GM19023 (cell line): Measurements from ENCODE around the gene LRRC43.

Source experiments
- ATAC-seq: cut with Tn5 transposase; IDR thresholded peaks from one replicate; pipeline ENCODE4 v1.9.1; 2021; ENCODE audit warnings: mild to moderate bottlenecking, moderate library complexity; ENCODE audit not compliant: unreplicated experiment

Gene LRRC43

GRCh38 chr12:122215771-122216170, 32.8 kb downstream of the LRRC43 start:
- no peak for ATAC-seq

- ATAC-seq: no peak
Observed at GRCh38 chr12:122216445-122216844, 33.5 kb downstream of the LRRC43 start.

GRCh38 chr12:122225683-122226365, 42.9 kb downstream of the LRRC43 start, which contains the start of gene DIABLO:
DIABLO (minus strand) TSS chr12:122226052; CDS start chr12:122226014, 38 bp downstream.
- ATAC-seq: peak; percentile 93

GRCh38 chr12:122226366-122227125, 43.6 kb downstream of the LRRC43 start:
- no peak for ATAC-seq

GRCh38 chr12:122227341-122227740, 44.4 kb downstream of the LRRC43 start:
- ATAC-seq: no peak

GRCh38 chr12:122228092-122228491, 45.2 kb downstream of the LRRC43 start:
- no peak for ATAC-seq

GRCh38 chr12:122230798-122231197, 47.9 kb downstream of the LRRC43 start:
- no peak for ATAC-seq

- no peak for ATAC-seq
Observed at GRCh38 chr12:122232691-122233090, 49.8 kb downstream of the LRRC43 start.

- no peak for ATAC-seq
Observed at GRCh38 chr12:122235741-122236140, 52.8 kb downstream of the LRRC43 start.

GRCh38 chr12:122238861-122239260, 55.9 kb downstream of the LRRC43 start:
- no peak for ATAC-seq

GRCh38 chr12:122243965-122244364, 61.0 kb downstream of the LRRC43 start:
- ATAC-seq: no peak

GRCh38 chr12:122244565-122245371, 61.8 kb downstream of the LRRC43 start:
- no peak for ATAC-seq

GRCh38 chr12:122245553-122245952, 62.6 kb downstream of the LRRC43 start:
- ATAC-seq: no peak

GRCh38 chr12:122250047-122250446, 67.1 kb downstream of the LRRC43 start:
- no peak for ATAC-seq

- ATAC-seq: no peak
Observed at GRCh38 chr12:122250536-122250935, 67.6 kb downstream of the LRRC43 start.
